GM12865 (cell line): ENCODE results near the gene PRICKLE2.

ENCODE experiments used
- DNase-seq: peaks from one replicate; pipeline ENCODE4 v3.0.0; 2010; ENCODE audit warnings: low read depth
- H3K4me3 ChIP-seq: 2 replicates; pipeline ENCODE4 v1.5.1; 2011; ENCODE audit warnings: mild to moderate bottlenecking, low read depth, low read length, control low read depth
- CTCF ChIP-seq: IDR thresholded peaks from 2 replicates; pipeline ENCODE4 v1.5.1; 2011; ENCODE audit warnings: low read length, control low read depth, low read depth, inconsistent platforms; ENCODE audit not compliant: insufficient read depth; ENCODE audit errors: missing control alignments

The PRICKLE2 gene

GRCh38 chr3:64134882-64135281, 90.4 kb downstream of the PRICKLE2 start:
- TF ChIP-seq CTCF, result no peak
- no peak overlapping the region for H3K4me3 ChIP-seq
- DNase-seq, result no peak

GRCh38 chr3:64133987-64134386, 91.3 kb downstream of the PRICKLE2 start:
- no peak for TF ChIP-seq CTCF
- H3K4me3 ChIP-seq, result no peak overlapping the region
- DNase-seq, result no peak

GRCh38 chr3:64133272-64133671, 92.0 kb downstream of the PRICKLE2 start:
- no peak overlapping the region for H3K4me3 ChIP-seq
- DNase-seq, result no peak
- no peak for TF ChIP-seq CTCF

GRCh38 chr3:64131725-64132469, 93.4 kb downstream of the PRICKLE2 start:
- no peak for TF ChIP-seq CTCF
- no peak overlapping the region for H3K4me3 ChIP-seq

GRCh38 chr3:64130436-64130835, 94.8 kb downstream of the PRICKLE2 start:
- H3K4me3 ChIP-seq, result no peak overlapping the region
- no peak for TF ChIP-seq CTCF
- no peak for DNase-seq

More at GRCh38 chr3:64131725-64132469, 93.4 kb downstream of the PRICKLE2 start:
- no peak for DNase-seq

- no peak for TF ChIP-seq CTCF
- DNase-seq, result no peak
- H3K4me3 ChIP-seq, result no peak overlapping the region
Measured at GRCh38 chr3:64129581-64129980, 95.7 kb downstream of the PRICKLE2 start.

- no peak for DNase-seq
- no peak for TF ChIP-seq CTCF
- H3K4me3 ChIP-seq, result no peak overlapping the region
Measured at GRCh38 chr3:64129106-64129505, 96.2 kb downstream of the PRICKLE2 start.
